H9 (cell line): Measurements from ENCODE around the gene SDF2. TPM values are rescaled to one million over a fixed set of nuclear protein-coding genes. Genes with fewer than 3 reads are reported as not detected.

Experiments used
- DNase-seq: peaks from one replicate; pipeline ENCODE4 v3.0.0-alpha.2; 2017
- H2AFZ ChIP-seq: one replicate; pipeline ENCODE4 v1.6.1; 2013; ENCODE audit warnings: mild to moderate bottlenecking, low read length, control low read depth, moderate library complexity
- H2AK5ac ChIP-seq: 2 replicates; pipeline ENCODE4 v1.6.1; 2013; ENCODE audit warnings: low read length, control low read depth, mixed read lengths; ENCODE audit not compliant: insufficient read length
- H2BK120ac ChIP-seq: one replicate; pipeline ENCODE4 v1.6.1; 2013; ENCODE audit warnings: low read depth, mild to moderate bottlenecking, low read length, control low read depth, inconsistent platforms; ENCODE audit not compliant: poor library complexity, severe bottlenecking
- H2BK12ac ChIP-seq: 2 replicates; pipeline ENCODE4 v1.6.1; 2013; ENCODE audit warnings: low read length, control low read depth, mixed read lengths, low read depth; ENCODE audit not compliant: insufficient read length
- H2BK15ac ChIP-seq: 2 replicates; pipeline ENCODE4 v1.6.1; 2013; ENCODE audit warnings: low read depth, low read length, control low read depth
- H2BK20ac ChIP-seq: one replicate; pipeline ENCODE4 v1.6.1; 2013; ENCODE audit warnings: low read depth, mild to moderate bottlenecking, low read length, control low read depth, inconsistent platforms; ENCODE audit not compliant: poor library complexity, severe bottlenecking
- H2BK5ac ChIP-seq: 2 replicates; pipeline ENCODE4 v1.6.1; 2013; ENCODE audit warnings: low read length, control low read depth, mixed read lengths; ENCODE audit not compliant: insufficient read length
- H3K14ac ChIP-seq: 2 replicates; pipeline ENCODE4 v1.6.1; 2013; ENCODE audit warnings: low read length, control low read depth; ENCODE audit not compliant: insufficient read depth
- H3K18ac ChIP-seq: 2 replicates; pipeline ENCODE4 v1.6.1; 2013; ENCODE audit warnings: low read depth, mild to moderate bottlenecking, mixed read lengths, low read length, control low read depth; ENCODE audit not compliant: insufficient read length
- H3K23ac ChIP-seq: 2 replicates; pipeline ENCODE4 v1.6.1; 2013; ENCODE audit warnings: low read length, control low read depth, mixed read lengths, low read depth; ENCODE audit not compliant: insufficient read length
- H3K23me2 ChIP-seq: 2 replicates; pipeline ENCODE4 v1.6.1; 2013; ENCODE audit warnings: low read depth, mild to moderate bottlenecking, mixed read lengths, low read length, control low read depth; ENCODE audit not compliant: insufficient read length, poor library complexity, severe bottlenecking
- H3K27ac ChIP-seq: 2 replicates; pipeline ENCODE4 v1.5.1; 2013; ENCODE audit warnings: low read length, control low read depth, mixed read lengths, low read depth; ENCODE audit not compliant: insufficient read length
- H3K27me3 ChIP-seq: 2 replicates; pipeline ENCODE4 v1.6.1; 2013; ENCODE audit warnings: low read length, control low read depth, inconsistent platforms; ENCODE audit not compliant: insufficient read depth
- H3K4ac ChIP-seq: 2 replicates; pipeline ENCODE4 v1.6.1; 2013; ENCODE audit warnings: low read depth, mild to moderate bottlenecking, control low read depth, inconsistent platforms, low read length, moderate library complexity
- H3K4me1 ChIP-seq: 2 replicates; pipeline ENCODE4 v1.6.1; 2013; ENCODE audit warnings: low read length, control low read depth, inconsistent platforms; ENCODE audit not compliant: insufficient read depth
- H3K4me2 ChIP-seq: 2 replicates; pipeline ENCODE4 v1.6.1; 2013; ENCODE audit warnings: low read length, control low read depth, mixed read lengths; ENCODE audit not compliant: insufficient read length, insufficient read depth
- H3K56ac ChIP-seq: 2 replicates; pipeline ENCODE4 v1.6.1; 2013; ENCODE audit warnings: low read depth, mild to moderate bottlenecking, mixed read lengths, low read length, control low read depth; ENCODE audit not compliant: insufficient read length
- H3K79me1 ChIP-seq: 2 replicates; pipeline ENCODE4 v1.6.1; 2013; ENCODE audit warnings: low read depth, mild to moderate bottlenecking, moderate library complexity, low read length, control low read depth, inconsistent platforms; ENCODE audit not compliant: insufficient read depth, poor library complexity, severe bottlenecking
- H3K79me2 ChIP-seq: 2 replicates; pipeline ENCODE4 v1.6.1; 2013; ENCODE audit warnings: low read length, control low read depth, inconsistent platforms; ENCODE audit not compliant: insufficient read depth
- H3K9ac ChIP-seq: 2 replicates; pipeline ENCODE4 v1.6.1; 2013; ENCODE audit warnings: low read length, control low read depth, mixed read lengths; ENCODE audit not compliant: insufficient read length; ENCODE audit errors: extremely low read depth
- H3K9me3 ChIP-seq: one replicate; pipeline ENCODE4 v1.6.1; 2013; ENCODE audit warnings: low read depth, low read length, inconsistent platforms; ENCODE audit not compliant: control insufficient read depth
- H3T11ph ChIP-seq: one replicate; pipeline ENCODE4 v1.6.1; 2013; ENCODE audit warnings: mild to moderate bottlenecking, low read length, control low read depth, inconsistent platforms
- H4K20me1 ChIP-seq: one replicate; pipeline ENCODE4 v1.6.1; 2013; ENCODE audit not compliant: control insufficient read depth, insufficient read length, insufficient read depth
- H4K5ac ChIP-seq: 2 replicates; pipeline ENCODE4 v1.6.1; 2013; ENCODE audit warnings: low read depth, mild to moderate bottlenecking, mixed read lengths, low read length, control low read depth; ENCODE audit not compliant: insufficient read length
- H4K8ac ChIP-seq: replicated peaks from 2 replicates; pipeline ENCODE4 v1.6.1; 2013; ENCODE audit warnings: low read length, control low read depth, mixed read lengths, low read depth; ENCODE audit not compliant: insufficient read length
- H4K91ac ChIP-seq: 2 replicates; pipeline ENCODE4 v1.6.1; 2013; ENCODE audit warnings: low read depth, mild to moderate bottlenecking, moderate library complexity, mixed read lengths, low read length, control low read depth; ENCODE audit not compliant: insufficient read length
- H3K27ac Mint-ChIP-seq, 3 experiments: 2 replicates in 2 of 3; 3 replicates in 1 of 3; pipeline ENCODE4 v1.8.0; 2020 to 2021; ENCODE audit warnings: mixed read lengths in 3 of 3, mild to moderate bottlenecking in 1 of 3, moderate library complexity in 1 of 3
- H3K27me3 Mint-ChIP-seq: 2 replicates; pipeline ENCODE4 v1.8.0; 2021; ENCODE audit warnings: low read depth, mild to moderate bottlenecking, moderate library complexity, mixed read lengths
- H3K36me3 Mint-ChIP-seq, 3 experiments: 2 replicates in 2 of 3; 3 replicates in 1 of 3; pipeline ENCODE4 v1.8.0; 2020 to 2021; ENCODE audit warnings: low read depth in 3 of 3, mixed read lengths in 3 of 3; ENCODE audit not compliant: insufficient read depth in 1 of 3
- H3K4me1 Mint-ChIP-seq, 2 experiments: 2 replicates each; pipeline ENCODE4 v1.8.0; 2020; ENCODE audit warnings: mixed read lengths in 2 of 2
- H3K4me3 Mint-ChIP-seq, 2 experiments: 2 replicates in 1 of 2; 3 replicates in 1 of 2; pipeline ENCODE4 v1.8.0; 2020 to 2021; ENCODE audit warnings: mild to moderate bottlenecking in 2 of 2, mixed read lengths in 2 of 2, moderate library complexity in 1 of 2
- H3K9me3 Mint-ChIP-seq, 2 experiments: 2 replicates in 1 of 2; 3 replicates in 1 of 2; pipeline ENCODE4 v1.8.0; 2020; ENCODE audit warnings: mild to moderate bottlenecking in 2 of 2, mixed read lengths in 2 of 2, moderate library complexity in 1 of 2
- WGBS: extraction: QIAGEN DNeasy Blood & Tissue Kit; methylation state at CpG from one replicate; pipeline ENCODE4 v1.1.7; 2013; ENCODE audit warnings: missing lambda C conversion rate, low lambda C conversion rate, mixed read lengths; ENCODE audit not compliant: insufficient read length; ENCODE audit errors: extremely low coverage; 5-methylcytosine and 5-hydroxymethylcytosine counted together
- total RNA-seq: library from RNA; stranded (reverse); gene quantifications from 2 replicates; pipeline ENCODE4 v1.2.1, GENCODE V29; 2021
- TF ChIP-seq, protein P1 (sequence below): fragments of 200-600 bp; sonication (generic); conservative IDR thresholded peaks from 3 replicates; pipeline ENCODE4 v1.8.0; 2021; ENCODE audit warnings: antibody characterized with exemption, mild to moderate bottlenecking

Gene SDF2
- total RNA-seq, 1 experiment from 2014 or later, result 40.2 TPM

DNA sequence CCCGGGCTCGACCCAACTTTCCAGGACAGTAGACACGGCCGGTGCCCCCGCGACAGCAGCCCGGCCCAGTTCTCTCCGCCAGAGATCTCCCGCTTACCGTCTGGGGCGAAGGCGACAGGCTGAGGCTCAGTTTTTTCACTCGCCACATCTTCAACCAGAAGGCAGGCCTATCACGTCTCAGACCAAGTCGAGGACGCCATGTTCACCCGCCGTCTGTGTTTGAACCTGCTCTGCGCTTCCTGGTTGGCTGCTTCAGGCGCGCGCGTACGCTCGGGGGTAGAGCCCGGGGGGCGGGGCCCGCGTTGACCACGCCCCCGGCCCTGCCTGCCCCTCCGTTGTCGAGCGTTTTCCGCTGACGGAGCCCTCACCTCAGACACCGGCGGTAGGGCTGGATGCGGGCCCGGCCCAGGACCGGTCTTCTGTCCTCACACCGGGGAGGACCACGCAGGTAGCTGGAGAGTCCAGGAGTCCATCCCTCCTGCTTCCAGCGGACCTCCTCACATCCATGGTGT, 62.9 kb downstream of the SDF2 start, which contains the start of gene SPAG5:
SPAG5 (minus strand) TSS at position 227 of the 512 bp plus-strand sequence; CDS start at position 148, 79 bp downstream.
- peak within 1 kb of the TSS; percentile 94 to 97 for H3K4me3 Mint-ChIP-seq
- H3K9me3 Mint-ChIP-seq, result no peaks in the 10 kb centered on the region; a peak in 1 of 5 replicates
- peak; percentile 98 for DNase-seq
- no peak within 1 kb of the TSS for H2BK15ac ChIP-seq
- no peak within 1 kb of the TSS for H3K56ac ChIP-seq
- H3K4me1 ChIP-seq, result no peaks in the 10 kb centered on the region
- TF ChIP-seq, protein P1, sequence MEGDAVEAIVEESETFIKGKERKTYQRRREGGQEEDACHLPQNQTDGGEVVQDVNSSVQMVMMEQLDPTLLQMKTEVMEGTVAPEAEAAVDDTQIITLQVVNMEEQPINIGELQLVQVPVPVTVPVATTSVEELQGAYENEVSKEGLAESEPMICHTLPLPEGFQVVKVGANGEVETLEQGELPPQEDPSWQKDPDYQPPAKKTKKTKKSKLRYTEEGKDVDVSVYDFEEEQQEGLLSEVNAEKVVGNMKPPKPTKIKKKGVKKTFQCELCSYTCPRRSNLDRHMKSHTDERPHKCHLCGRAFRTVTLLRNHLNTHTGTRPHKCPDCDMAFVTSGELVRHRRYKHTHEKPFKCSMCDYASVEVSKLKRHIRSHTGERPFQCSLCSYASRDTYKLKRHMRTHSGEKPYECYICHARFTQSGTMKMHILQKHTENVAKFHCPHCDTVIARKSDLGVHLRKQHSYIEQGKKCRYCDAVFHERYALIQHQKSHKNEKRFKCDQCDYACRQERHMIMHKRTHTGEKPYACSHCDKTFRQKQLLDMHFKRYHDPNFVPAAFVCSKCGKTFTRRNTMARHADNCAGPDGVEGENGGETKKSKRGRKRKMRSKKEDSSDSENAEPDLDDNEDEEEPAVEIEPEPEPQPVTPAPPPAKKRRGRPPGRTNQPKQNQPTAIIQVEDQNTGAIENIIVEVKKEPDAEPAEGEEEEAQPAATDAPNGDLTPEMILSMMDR, result no peak
- peak within 1 kb of the TSS; percentile 42 for H2AFZ ChIP-seq
- no peak within 1 kb of the TSS for H4K5ac ChIP-seq
- peak within 1 kb of the TSS; percentile 84 for H3K9ac ChIP-seq
- no peaks in the 10 kb centered on the region for H3K9me3 ChIP-seq
- peak within 1 kb of the TSS; percentile 36 for H3K18ac ChIP-seq
- H3K36me3 Mint-ChIP-seq, result peaks cover 5 to 24% (median 23%) of the 10 kb centered on the region in 3 experiments; a peak in 6 of 7 replicates
- H4K20me1 ChIP-seq, result no peaks in the 10 kb centered on the region
- H2BK12ac ChIP-seq, result no peak within 1 kb of the TSS
- peak within 1 kb of the TSS; percentile 79 for H3K14ac ChIP-seq
- H2BK20ac ChIP-seq, result no peak within 1 kb of the TSS
- no peak within 1 kb of the TSS for H2BK5ac ChIP-seq
- H3K27ac Mint-ChIP-seq, result peak within 1 kb of the TSS; percentile 98 to 99 (median 99)
- no peaks in the 10 kb centered on the region for H3K79me1 ChIP-seq
- H4K8ac ChIP-seq, result no peak within 1 kb of the TSS
- no peaks in the 10 kb centered on the region; the same call in 1 of the 2 replicates for H3K79me2 ChIP-seq
- H2AK5ac ChIP-seq, result no peak within 1 kb of the TSS
- no peaks in the 10 kb centered on the region for H3K27me3 ChIP-seq
- H3K23ac ChIP-seq, result no peak within 1 kb of the TSS
- peak within 1 kb of the TSS; percentile 74 for H3K4me2 ChIP-seq
- no peak within 1 kb of the TSS for H2BK120ac ChIP-seq
- no peak within 1 kb of the TSS for H4K91ac ChIP-seq
- no peak within 1 kb of the TSS for H3T11ph ChIP-seq
- H3K27me3 Mint-ChIP-seq, result no peaks in the 10 kb centered on the region
- H3K27ac ChIP-seq, result no peak within 1 kb of the TSS
- peaks cover 16 to 21% of the 10 kb centered on the region in 2 experiments for H3K4me1 Mint-ChIP-seq
- H3K4ac ChIP-seq, result no peak within 1 kb of the TSS
- H3K23me2 ChIP-seq, result peaks cover 12% of the 10 kb centered on the region
- no CpG with 5 or more reads among the region's 44 CpGs for WGBS
